H9 (cell line): Measurements from ENCODE around the gene ACSBG1. TPM values are rescaled to one million over a fixed set of nuclear protein-coding genes. Genes with fewer than 3 reads are reported as not detected.

Experiments used
- DNase-seq: peaks from one replicate; pipeline ENCODE4 v3.0.0-alpha.2; 2017
- H2AFZ ChIP-seq: one replicate; pipeline ENCODE4 v1.6.1; 2013; ENCODE audit warnings: mild to moderate bottlenecking, low read length, control low read depth, moderate library complexity
- H2AK5ac ChIP-seq: 2 replicates; pipeline ENCODE4 v1.6.1; 2013; ENCODE audit warnings: low read length, control low read depth, mixed read lengths; ENCODE audit not compliant: insufficient read length
- H2BK120ac ChIP-seq: one replicate; pipeline ENCODE4 v1.6.1; 2013; ENCODE audit warnings: low read depth, mild to moderate bottlenecking, low read length, control low read depth, inconsistent platforms; ENCODE audit not compliant: poor library complexity, severe bottlenecking
- H2BK12ac ChIP-seq: 2 replicates; pipeline ENCODE4 v1.6.1; 2013; ENCODE audit warnings: low read length, control low read depth, mixed read lengths, low read depth; ENCODE audit not compliant: insufficient read length
- H2BK15ac ChIP-seq: 2 replicates; pipeline ENCODE4 v1.6.1; 2013; ENCODE audit warnings: low read depth, low read length, control low read depth
- H2BK20ac ChIP-seq: one replicate; pipeline ENCODE4 v1.6.1; 2013; ENCODE audit warnings: low read depth, mild to moderate bottlenecking, low read length, control low read depth, inconsistent platforms; ENCODE audit not compliant: poor library complexity, severe bottlenecking
- H2BK5ac ChIP-seq: 2 replicates; pipeline ENCODE4 v1.6.1; 2013; ENCODE audit warnings: low read length, control low read depth, mixed read lengths; ENCODE audit not compliant: insufficient read length
- H3K14ac ChIP-seq: 2 replicates; pipeline ENCODE4 v1.6.1; 2013; ENCODE audit warnings: low read length, control low read depth; ENCODE audit not compliant: insufficient read depth
- H3K18ac ChIP-seq: 2 replicates; pipeline ENCODE4 v1.6.1; 2013; ENCODE audit warnings: low read depth, mild to moderate bottlenecking, mixed read lengths, low read length, control low read depth; ENCODE audit not compliant: insufficient read length
- H3K23ac ChIP-seq: 2 replicates; pipeline ENCODE4 v1.6.1; 2013; ENCODE audit warnings: low read length, control low read depth, mixed read lengths, low read depth; ENCODE audit not compliant: insufficient read length
- H3K23me2 ChIP-seq: 2 replicates; pipeline ENCODE4 v1.6.1; 2013; ENCODE audit warnings: low read depth, mild to moderate bottlenecking, mixed read lengths, low read length, control low read depth; ENCODE audit not compliant: insufficient read length, poor library complexity, severe bottlenecking
- H3K27ac ChIP-seq: 2 replicates; pipeline ENCODE4 v1.5.1; 2013; ENCODE audit warnings: low read length, control low read depth, mixed read lengths, low read depth; ENCODE audit not compliant: insufficient read length
- H3K27me3 ChIP-seq: 2 replicates; pipeline ENCODE4 v1.6.1; 2013; ENCODE audit warnings: low read length, control low read depth, inconsistent platforms; ENCODE audit not compliant: insufficient read depth
- H3K4ac ChIP-seq: 2 replicates; pipeline ENCODE4 v1.6.1; 2013; ENCODE audit warnings: low read depth, mild to moderate bottlenecking, control low read depth, inconsistent platforms, low read length, moderate library complexity
- H3K4me1 ChIP-seq: 2 replicates; pipeline ENCODE4 v1.6.1; 2013; ENCODE audit warnings: low read length, control low read depth, inconsistent platforms; ENCODE audit not compliant: insufficient read depth
- H3K4me2 ChIP-seq: 2 replicates; pipeline ENCODE4 v1.6.1; 2013; ENCODE audit warnings: low read length, control low read depth, mixed read lengths; ENCODE audit not compliant: insufficient read length, insufficient read depth
- H3K56ac ChIP-seq: 2 replicates; pipeline ENCODE4 v1.6.1; 2013; ENCODE audit warnings: low read depth, mild to moderate bottlenecking, mixed read lengths, low read length, control low read depth; ENCODE audit not compliant: insufficient read length
- H3K79me1 ChIP-seq: 2 replicates; pipeline ENCODE4 v1.6.1; 2013; ENCODE audit warnings: low read depth, mild to moderate bottlenecking, moderate library complexity, low read length, control low read depth, inconsistent platforms; ENCODE audit not compliant: insufficient read depth, poor library complexity, severe bottlenecking
- H3K79me2 ChIP-seq: 2 replicates; pipeline ENCODE4 v1.6.1; 2013; ENCODE audit warnings: low read length, control low read depth, inconsistent platforms; ENCODE audit not compliant: insufficient read depth
- H3K9ac ChIP-seq: 2 replicates; pipeline ENCODE4 v1.6.1; 2013; ENCODE audit warnings: low read length, control low read depth, mixed read lengths; ENCODE audit not compliant: insufficient read length; ENCODE audit errors: extremely low read depth
- H3K9me3 ChIP-seq: one replicate; pipeline ENCODE4 v1.6.1; 2013; ENCODE audit warnings: low read depth, low read length, inconsistent platforms; ENCODE audit not compliant: control insufficient read depth
- H3T11ph ChIP-seq: one replicate; pipeline ENCODE4 v1.6.1; 2013; ENCODE audit warnings: mild to moderate bottlenecking, low read length, control low read depth, inconsistent platforms
- H4K20me1 ChIP-seq: one replicate; pipeline ENCODE4 v1.6.1; 2013; ENCODE audit not compliant: control insufficient read depth, insufficient read length, insufficient read depth
- H4K5ac ChIP-seq: 2 replicates; pipeline ENCODE4 v1.6.1; 2013; ENCODE audit warnings: low read depth, mild to moderate bottlenecking, mixed read lengths, low read length, control low read depth; ENCODE audit not compliant: insufficient read length
- H4K8ac ChIP-seq: replicated peaks from 2 replicates; pipeline ENCODE4 v1.6.1; 2013; ENCODE audit warnings: low read length, control low read depth, mixed read lengths, low read depth; ENCODE audit not compliant: insufficient read length
- H4K91ac ChIP-seq: 2 replicates; pipeline ENCODE4 v1.6.1; 2013; ENCODE audit warnings: low read depth, mild to moderate bottlenecking, moderate library complexity, mixed read lengths, low read length, control low read depth; ENCODE audit not compliant: insufficient read length
- H3K27ac Mint-ChIP-seq, 3 experiments: 2 replicates in 2 of 3; 3 replicates in 1 of 3; pipeline ENCODE4 v1.8.0; 2020 to 2021; ENCODE audit warnings: mixed read lengths in 3 of 3, mild to moderate bottlenecking in 1 of 3, moderate library complexity in 1 of 3
- H3K27me3 Mint-ChIP-seq: 2 replicates; pipeline ENCODE4 v1.8.0; 2021; ENCODE audit warnings: low read depth, mild to moderate bottlenecking, moderate library complexity, mixed read lengths
- H3K36me3 Mint-ChIP-seq, 3 experiments: 2 replicates in 2 of 3; 3 replicates in 1 of 3; pipeline ENCODE4 v1.8.0; 2020 to 2021; ENCODE audit warnings: low read depth in 3 of 3, mixed read lengths in 3 of 3; ENCODE audit not compliant: insufficient read depth in 1 of 3
- H3K4me1 Mint-ChIP-seq, 2 experiments: 2 replicates each; pipeline ENCODE4 v1.8.0; 2020; ENCODE audit warnings: mixed read lengths in 2 of 2
- H3K4me3 Mint-ChIP-seq, 2 experiments: 2 replicates in 1 of 2; 3 replicates in 1 of 2; pipeline ENCODE4 v1.8.0; 2020 to 2021; ENCODE audit warnings: mild to moderate bottlenecking in 2 of 2, mixed read lengths in 2 of 2, moderate library complexity in 1 of 2
- H3K9me3 Mint-ChIP-seq, 2 experiments: 2 replicates in 1 of 2; 3 replicates in 1 of 2; pipeline ENCODE4 v1.8.0; 2020; ENCODE audit warnings: mild to moderate bottlenecking in 2 of 2, mixed read lengths in 2 of 2, moderate library complexity in 1 of 2
- CTCF ChIP-seq: fragments of 200-600 bp; sonication (generic); conservative IDR thresholded peaks from 3 replicates; pipeline ENCODE4 v1.8.0; 2021; ENCODE audit warnings: antibody characterized with exemption, mild to moderate bottlenecking
- WGBS: extraction: QIAGEN DNeasy Blood & Tissue Kit; methylation state at CpG from one replicate; pipeline ENCODE4 v1.1.7; 2013; ENCODE audit warnings: missing lambda C conversion rate, low lambda C conversion rate, mixed read lengths; ENCODE audit not compliant: insufficient read length; ENCODE audit errors: extremely low coverage; 5-methylcytosine and 5-hydroxymethylcytosine counted together
- total RNA-seq: library from RNA; stranded (reverse); gene quantifications from 2 replicates; pipeline ENCODE4 v1.2.1, GENCODE V29; 2021

The ACSBG1 gene
- total RNA-seq, 1 experiment from 2014 or later, result 2.2 TPM

GRCh38 chr15:78251136-78251535 lies 16.8 kb upstream of the ACSBG1 start:
- no peak overlapping the region for H2BK15ac ChIP-seq
- H3T11ph ChIP-seq, result no peak overlapping the region
- WGBS, result no CpG with 5 or more reads among the region's 9 CpGs
- no peak overlapping the region for H2BK20ac ChIP-seq
- H3K27ac ChIP-seq, result no peak overlapping the region
- no peak overlapping the region for H4K5ac ChIP-seq
- no peaks in the 10 kb centered on the region for H3K9me3 ChIP-seq
- H3K79me2 ChIP-seq, result no peaks in the 10 kb centered on the region
- Mint-ChIP-seq H3K4me3 (no peak overlapping the region), H3K27ac (no peak overlapping the region), H3K9me3 (peaks cover 0 to 6% of the 10 kb centered on the region in 2 experiments; a peak in 1 of 5 replicates), H3K4me1 (no peaks in the 10 kb centered on the region), H3K36me3 (peaks cover 0 to 3% (median 0%) of the 10 kb centered on the region in 3 experiments; a peak in 2 of 7 replicates), H3K27me3 (peaks cover 4% of the 10 kb centered on the region; the same call in 1 of the 2 replicates)
- H3K56ac ChIP-seq, result no peak overlapping the region
- H3K14ac ChIP-seq, result no peak overlapping the region
- no peaks in the 10 kb centered on the region for H3K23me2 ChIP-seq
- no peak overlapping the region for H4K91ac ChIP-seq
- no peak overlapping the region for H2BK120ac ChIP-seq
- H4K20me1 ChIP-seq, result no peaks in the 10 kb centered on the region
- no peak overlapping the region for H2BK5ac ChIP-seq
- H3K9ac ChIP-seq, result no peak overlapping the region
- no peak for DNase-seq
- H4K8ac ChIP-seq, result no peak overlapping the region
- H2AFZ ChIP-seq, result no peak overlapping the region
- H3K23ac ChIP-seq, result no peak overlapping the region
- no peak overlapping the region for H2AK5ac ChIP-seq
- H3K79me1 ChIP-seq, result no peaks in the 10 kb centered on the region
- no peaks in the 10 kb centered on the region for H3K4me1 ChIP-seq
- no peak overlapping the region for H3K18ac ChIP-seq
- H3K27me3 ChIP-seq, result no peaks in the 10 kb centered on the region
- no peak overlapping the region for H3K4ac ChIP-seq
- H3K4me2 ChIP-seq, result no peak overlapping the region
- TF ChIP-seq CTCF, result no peak
- no peak overlapping the region for H2BK12ac ChIP-seq
